Thymus (tissue), 11 donors: ENCODE data around the gene MYLIP. TPM values are rescaled to one million over a fixed set of nuclear protein-coding genes. Genes with fewer than 3 reads are reported as not detected.

Source experiments
- DNase-seq, 9 donors: peaks; one replicate each; pipeline ENCODE4 v3.0.0-alpha.2; 2013; ENCODE audit warnings: low spot score in 9 of 9, low read depth in 6 of 9, missing footprints in 1 of 9
- H3K27ac ChIP-seq, 2 donors: one replicate each; pipeline ENCODE4 v1.5.1; 2013; ENCODE audit warnings: control low read depth in 1 of 2, low read depth in 1 of 2, low read length in 1 of 2, mild to moderate bottlenecking in 1 of 2, moderate library complexity in 1 of 2
- H3K27me3 ChIP-seq, 2 donors: one replicate each; pipeline ENCODE4 v1.5.1; 2013; ENCODE audit warnings: low read length in 1 of 2; ENCODE audit not compliant: control insufficient read depth in 2 of 2, insufficient read depth in 1 of 2
- H3K36me3 ChIP-seq, 2 donors: one replicate each; pipeline ENCODE4 v1.5.1; 2013; ENCODE audit warnings: low read length in 1 of 2, mild to moderate bottlenecking in 1 of 2, moderate library complexity in 1 of 2; ENCODE audit not compliant: control insufficient read depth in 2 of 2, insufficient read depth in 2 of 2
- H3K4me1 ChIP-seq, 2 donors: one replicate each; pipeline ENCODE4 v1.5.1; 2013; ENCODE audit warnings: low read length in 2 of 2; ENCODE audit not compliant: control insufficient read depth in 2 of 2, insufficient read depth in 2 of 2
- H3K4me3 ChIP-seq, 2 donors: one replicate each; pipeline ENCODE4 v1.5.1; 2013; ENCODE audit warnings: low read length in 2 of 2, control low read depth in 1 of 2, mild to moderate bottlenecking in 1 of 2
- H3K9me3 ChIP-seq, 2 donors: one replicate each; pipeline ENCODE4 v1.5.1; 2013; ENCODE audit warnings: low read length in 1 of 2, mild to moderate bottlenecking in 1 of 2; ENCODE audit not compliant: control insufficient read depth in 2 of 2, insufficient read depth in 1 of 2
- WGBS: extraction: QIAGEN DNeasy Blood & Tissue Kit; methylation state at CpG from one replicate; pipeline ENCODE4 v1.1.7; 2013; 5-methylcytosine and 5-hydroxymethylcytosine counted together
- polyA plus RNA-seq: library from polyadenylated mRNA; stranded (reverse); fragments of 200-250 nt; gene quantifications from one replicate; pipeline ENCODE4 v1.2.3, GENCODE V29; 2013
- total RNA-seq: library from RNA; stranded (reverse); fragments of 120-200 nt; gene quantifications from one replicate; pipeline ENCODE4 v1.2.4, GENCODE V29; 2013
- donor health status: healthy.

MYLIP gene
- total and polyA plus RNA-seq, 2 donors, result 11.8 to 25.5 TPM

- H3K27me3 ChIP-seq, result no peaks in the 10 kb centered on the region
- no peak overlapping the region for H3K4me3 ChIP-seq
- H3K36me3 ChIP-seq, result no peaks in the 10 kb centered on the region
- WGBS, result 95% methylated on average over 7 of the region's 7 CpGs
- H3K9me3 ChIP-seq, result peaks cover 0 to 4% of the 10 kb centered on the region in 2 donors
- H3K4me1 ChIP-seq, result no peaks in the 10 kb centered on the region
- no peak for DNase-seq
- H3K27ac ChIP-seq, result no peak overlapping the region
Measured at GRCh38 chr6:16103722-16104121, 25.2 kb upstream of the MYLIP start.

GRCh38 chr6:16104624-16105433 is 24.1 kb upstream of the MYLIP start:
- Histone ChIP-seq H3K9me3 (peaks cover 0 to 4% of the 10 kb centered on the region in 2 donors), H3K4me1 (no peaks in the 10 kb centered on the region), H3K36me3 (no peaks in the 10 kb centered on the region), H3K27ac (no peak overlapping the region), H3K4me3 (no peak overlapping the region), H3K27me3 (no peaks in the 10 kb centered on the region)
- WGBS, result 96% methylated on average over 12 of the region's 12 CpGs
- DNase-seq, result no peak

GRCh38 chr6:16105854-16106253 is 23.0 kb upstream of the MYLIP start:
- no peak for DNase-seq
- Histone ChIP-seq H3K27me3 (no peaks in the 10 kb centered on the region), H3K36me3 (no peaks in the 10 kb centered on the region), H3K4me1 (no peaks in the 10 kb centered on the region), H3K27ac (no peak overlapping the region), H3K4me3 (no peak overlapping the region), H3K9me3 (no peaks in the 10 kb centered on the region)
- 95% methylated on average over 4 of the region's 4 CpGs for WGBS

GRCh38 chr6:16106991-16107787 is 21.7 kb upstream of the MYLIP start:
- DNase-seq, result no peak
- Histone ChIP-seq H3K4me3 (no peak overlapping the region), H3K27me3 (no peaks in the 10 kb centered on the region), H3K36me3 (no peaks in the 10 kb centered on the region), H3K9me3 (no peaks in the 10 kb centered on the region), H3K27ac (no peak overlapping the region), H3K4me1 (no peaks in the 10 kb centered on the region)
- WGBS, result 97% methylated on average over 8 of the region's 8 CpGs

GRCh38 chr6:16108419-16108818 is 20.5 kb upstream of the MYLIP start:
- Histone ChIP-seq H3K9me3 (no peaks in the 10 kb centered on the region), H3K27ac (no peak overlapping the region), H3K4me3 (no peak overlapping the region), H3K36me3 (no peaks in the 10 kb centered on the region), H3K27me3 (no peaks in the 10 kb centered on the region), H3K4me1 (no peaks in the 10 kb centered on the region)
- no peak for DNase-seq
- WGBS, result 86% methylated on average over 5 of the region's 5 CpGs

GRCh38 chr6:16108921-16109658 is 19.8 kb upstream of the MYLIP start:
- 98% methylated on average over 5 of the region's 5 CpGs for WGBS
- Histone ChIP-seq H3K9me3 (no peaks in the 10 kb centered on the region), H3K27me3 (no peaks in the 10 kb centered on the region), H3K4me1 (no peaks in the 10 kb centered on the region), H3K36me3 (no peaks in the 10 kb centered on the region), H3K27ac (no peak overlapping the region), H3K4me3 (no peak overlapping the region)
- no peak for DNase-seq

GRCh38 chr6:16109659-16110305 is 19.1 kb upstream of the MYLIP start:
- no peak overlapping the region for H3K4me3 ChIP-seq
- no peak for DNase-seq
- 79% methylated on average over 4 of the region's 4 CpGs for WGBS
- no peaks in the 10 kb centered on the region for H3K27me3 ChIP-seq
- no peak overlapping the region for H3K27ac ChIP-seq
- H3K9me3 ChIP-seq, result no peaks in the 10 kb centered on the region
- no peaks in the 10 kb centered on the region for H3K4me1 ChIP-seq
- no peaks in the 10 kb centered on the region for H3K36me3 ChIP-seq

GRCh38 chr6:16118825-16119224 is 10.1 kb upstream of the MYLIP start:
- no peaks in the 10 kb centered on the region for H3K27me3 ChIP-seq
- H3K27ac ChIP-seq, result no peak overlapping the region
- H3K4me3 ChIP-seq, result no peak overlapping the region
- 99% methylated on average over 4 of the region's 4 CpGs for whole genome bisulfite sequencing
- no peaks in the 10 kb centered on the region for H3K4me1 ChIP-seq
- DNase-seq, result no peak
- no peaks in the 10 kb centered on the region for H3K36me3 ChIP-seq
- H3K9me3 ChIP-seq, result no peaks in the 10 kb centered on the region
